Heart right ventricle (tissue), 16 donors: ENCODE measurements around the gene PLPP2. TPM values are rescaled to one million over a fixed set of nuclear protein-coding genes. Genes with fewer than 3 reads are reported as not detected.

ENCODE experiments used
- ATAC-seq, 8 donors: fragments of 200-7000 bp; cut with Tn5 transposase; one replicate each; pipeline ENCODE4 v1.9.1; 2020; ENCODE audit warnings: mild to moderate bottlenecking in 8 of 8, moderate library complexity in 8 of 8, moderate number of reproducible peaks in 1 of 8
- DNase-seq, 2 donors: peaks; one replicate each; pipeline ENCODE4 v3.0.0-alpha.2; 2020
- H3K27ac ChIP-seq, 10 donors: fragments of 200-600 bp; sonication (generic) in 2 of 10; one replicate each; pipeline versions ENCODE4 v1.5.0 to v1.8.0; 2020 to 2022; ENCODE audit warnings: mild to moderate bottlenecking in 3 of 10
- H3K27me3 ChIP-seq, 7 donors: fragments of 200-600 bp; one replicate each; pipeline ENCODE4 v1.8.0; 2021 to 2022; ENCODE audit warnings: mild to moderate bottlenecking in 2 of 7
- H3K36me3 ChIP-seq, 9 donors: fragments of 200-600 bp; sonication (generic) in 1 of 9; one replicate each; pipeline versions ENCODE4 v1.5.0 to v1.8.0; 2020 to 2022; ENCODE audit warnings: mild to moderate bottlenecking in 2 of 9
- H3K4me1 ChIP-seq, 9 donors: fragments of 200-600 bp; sonication (generic) in 1 of 9; one replicate each; pipeline versions ENCODE4 v1.5.0 to v1.8.0; 2020 to 2022; ENCODE audit warnings: mild to moderate bottlenecking in 4 of 9
- H3K4me3 ChIP-seq, 10 donors: fragments of 200-600 bp; sonication (generic) in 2 of 10; one replicate each; pipeline versions ENCODE4 v1.5.0 to v1.8.0; 2020 to 2022; ENCODE audit warnings: mild to moderate bottlenecking in 7 of 10, moderate library complexity in 2 of 10
- H3K9me3 ChIP-seq, 11 donors: fragments of 200-600 bp in 10 of 11; sonication (generic) in 2 of 11; one replicate each; pipeline versions ENCODE4 v1.5.0 to v1.8.0; 2013 to 2022; ENCODE audit warnings: mild to moderate bottlenecking in 2 of 11, control low read depth in 1 of 11, moderate library complexity in 1 of 11
- CTCF ChIP-seq, 9 donors: fragments of 200-600 bp; sonication (generic) in 2 of 9; IDR thresholded peaks; one replicate each; pipeline versions ENCODE4 v1.5.0 to v1.8.0; 2021 to 2022; ENCODE audit warnings: antibody characterized with exemption in 9 of 9, mild to moderate bottlenecking in 5 of 9, moderate library complexity in 1 of 9
- WGBS, 2 donors: extraction: QIAGEN DNeasy Blood & Tissue Kit; methylation state at CpG; one replicate each; pipeline ENCODE4 v1.1.7; 2013; ENCODE audit warnings: inconsistent platforms in 1 of 2; 5-methylcytosine and 5-hydroxymethylcytosine counted together
- intact Hi-C, 10 donors: fragments of 100-400 bp; cut with DNase I; formaldehyde crosslinking; loops; one replicate each; pipeline versions ENCODE4 v1.11.1 to v1.14.2; 2022
- polyA plus RNA-seq, 2 donors: library from polyadenylated mRNA; stranded (reverse); fragments of 200-250 nt; gene quantifications; one replicate each; pipeline ENCODE4 v1.2.3, GENCODE V29; 2013
- total RNA-seq, 10 donors: library from RNA; stranded (reverse); fragmentation: NEBNext Ultra II Directional in 3 of 10; extraction: Animal tissue kit (Norgen Biotek cat#: 25700) in 3 of 10; gene quantifications; one replicate each; pipeline versions ENCODE4 v1.2.1 to v1.2.4, GENCODE V29; 2021 to 2023
- donor health status: Arrhythmogenic right ventricular cardiomyopathy.
- donor health status: ischemic (EF 13 %, LVEDD 7.1; RV severe dilation, severe dysfunction).
- donor health status: healthy with polysubstance abuse.
- donor health status: DM: no; HTN: yes; CAD: no.
- donor health status: DM: no; HTN: no; CAD: no.
- donor health status: ischemic (EF 25% LVEDD 6.9; RV normal size, moderate dysfunction).
- donor health status: ischemic (EF 25% LVEDD 5.7; RV mildly dilated, moderate dysfunction).
- donor health status: healthy.
- donor health status: DM: yes; HTN: yes; CAD: no.
- donor health status: Ischemic cardiomyopathy.
- donor health status: ischemic (EF 35%, LVEDD 5.7; RV mildly dilated, moderate dysfunction).
- donor health status: nonischemic (EF 11% LVEDD 7.7; RV severe dilation, severe dysfunction).
- donor health status: DM: yes; HTN: yes; CAD: no.
- donor health status: PGD.
- donor health status: ischemic (EF 29% LVEDD 5.4; RV normal size, mild dysfunction).
- donor health status: nonischemic (EF 23%, LVEDD 6.1; RV moderate dilation, normal function).

PLPP2 gene
- total and polyA plus RNA-seq, 12 donors = 0.14 to 2.8 (median 0.76) TPM

- peaks cover 4 to 53% (median 29%) of the 10 kb centered on the region in 9 donors for H3K36me3 ChIP-seq
- no peak overlapping the region for H3K27ac ChIP-seq
- H3K9me3 ChIP-seq = no peaks in the 10 kb centered on the region
- peaks cover 0 to 24% (median 0%) of the 10 kb centered on the region in 9 donors for H3K4me1 ChIP-seq
- 93 to 94% methylated on average over 43 of the region's 43 CpGs for WGBS, 2 donors
- no peak overlapping the region for H3K4me3 ChIP-seq
- intact Hi-C loops = loop anchor here in 1 of 10 donors (5.0 kb wide), 1 partner anchor 37 kb away; the partner anchor contains the start of gene MIER2
- DNase-seq (no peak), ATAC-seq (no peak)
- TF ChIP-seq CTCF (IDR thresholded peaks at IDR 0.05) = no peak
- no peaks in the 10 kb centered on the region for H3K27me3 ChIP-seq
These were observed 14.3 kb upstream of the PLPP2 start for GRCh38 chr19:305240-306150.

GRCh38 chr19:296476-297225, 5.4 kb upstream of the PLPP2 start:
- no peaks in the 10 kb centered on the region for H3K36me3 ChIP-seq
- H3K9me3 ChIP-seq = no peaks in the 10 kb centered on the region
- WGBS, 2 donors = 89% methylated on average over 22 of the region's 22 CpGs
- peaks cover 8 to 30% (median 22%) of the 10 kb centered on the region in 9 donors for H3K4me1 ChIP-seq
- H3K4me3 ChIP-seq = no peak overlapping the region
- H3K27ac ChIP-seq = peak overlapping the region in 5 of 10 donors; percentile 39 to 67 (median 44)
- peaks cover 18 to 37% (median 35%) of the 10 kb centered on the region in 7 donors for H3K27me3 ChIP-seq
- DNase-seq (no peak), ATAC-seq (peak in 7 of 8 donors; percentile 34 to 61 (median 51))
- TF ChIP-seq CTCF (IDR thresholded peaks at IDR 0.05) = no peak
- intact Hi-C loops = no loop called here

- Histone ChIP-seq H3K27me3 (peaks cover 19 to 43% (median 40%) of the 10 kb centered on the region in 7 donors), H3K27ac (peak overlapping the region in 7 of 10 donors; percentile 25 to 67 (median 44)), H3K4me3 (peak overlapping the region in 1 of 10 donors; percentile 26), H3K9me3 (no peaks in the 10 kb centered on the region), H3K36me3 (no peaks in the 10 kb centered on the region), H3K4me1 (peaks cover 9 to 33% (median 25%) of the 10 kb centered on the region in 9 donors)
- DNase-seq = no peak
- peak; percentile 15 to 67 (median 50) for ATAC-seq
- 56 to 59% methylated on average over 13 of the region's 13 CpGs for WGBS, 2 donors
- TF ChIP-seq CTCF (IDR thresholded peaks at IDR 0.05) = no peak
- intact Hi-C loops = no loop called here
These were observed 4.6 kb upstream of the PLPP2 start for GRCh38 chr19:295687-296370.
